Measurements from ENCODE around the gene EGLN2. TPM values are rescaled to one million over a fixed set of nuclear protein-coding genes. Genes with fewer than 3 reads are reported as not detected.
A peak's percentile ranks its signal among the peaks of the same experiment; 100 is the strongest.

EGLN2 gene
- total and polyA plus RNA-seq, 9 of the 15 experiments (the other 6 are each of a cell fraction or from before 2014, with no cell fraction given): 9.6 to 114 (median 71.0) TPM

DNA sequence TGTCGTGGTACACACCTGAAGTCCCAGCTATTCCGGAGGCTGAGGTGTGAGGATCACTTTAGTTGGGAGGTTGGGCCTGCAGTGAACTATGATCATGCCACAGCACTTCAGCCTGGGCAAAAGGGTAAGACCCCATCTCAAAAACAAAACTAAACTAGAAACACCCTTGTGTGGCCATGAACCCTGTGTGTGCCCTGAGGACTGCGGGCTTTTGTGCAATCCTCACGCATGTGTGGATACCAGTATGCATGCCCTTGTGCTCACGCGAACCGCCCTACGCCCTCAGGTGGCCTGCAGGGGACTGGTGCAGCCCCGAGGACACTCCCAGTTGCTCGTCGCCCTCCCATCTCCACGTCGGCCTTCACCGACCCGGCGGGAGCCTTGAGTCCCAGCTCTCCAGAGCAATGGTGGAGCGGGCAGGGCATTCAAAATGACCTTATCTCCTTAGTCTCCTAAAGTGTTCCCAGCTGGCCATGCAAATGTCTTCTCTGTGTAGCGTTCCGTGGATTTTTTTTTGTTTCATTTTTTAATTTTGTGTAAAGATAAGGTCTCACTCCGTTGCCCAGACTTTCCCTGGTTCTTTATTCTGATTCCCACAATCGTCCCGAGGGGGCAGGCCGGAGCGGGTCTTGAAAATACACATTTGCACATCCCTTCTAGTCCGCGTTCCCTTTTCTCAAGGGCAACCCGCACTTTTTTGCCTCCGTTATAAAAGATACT, 868 bp upstream of the EGLN2 start (continued):
- TF ChIP-seq, protein P1, sequence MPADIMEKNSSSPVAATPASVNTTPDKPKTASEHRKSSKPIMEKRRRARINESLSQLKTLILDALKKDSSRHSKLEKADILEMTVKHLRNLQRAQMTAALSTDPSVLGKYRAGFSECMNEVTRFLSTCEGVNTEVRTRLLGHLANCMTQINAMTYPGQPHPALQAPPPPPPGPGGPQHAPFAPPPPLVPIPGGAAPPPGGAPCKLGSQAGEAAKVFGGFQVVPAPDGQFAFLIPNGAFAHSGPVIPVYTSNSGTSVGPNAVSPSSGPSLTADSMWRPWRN (IDR thresholded peaks at IDR 0.05; ENCODE audit: low read depth): no peak
- TF ChIP-seq, protein P2, sequence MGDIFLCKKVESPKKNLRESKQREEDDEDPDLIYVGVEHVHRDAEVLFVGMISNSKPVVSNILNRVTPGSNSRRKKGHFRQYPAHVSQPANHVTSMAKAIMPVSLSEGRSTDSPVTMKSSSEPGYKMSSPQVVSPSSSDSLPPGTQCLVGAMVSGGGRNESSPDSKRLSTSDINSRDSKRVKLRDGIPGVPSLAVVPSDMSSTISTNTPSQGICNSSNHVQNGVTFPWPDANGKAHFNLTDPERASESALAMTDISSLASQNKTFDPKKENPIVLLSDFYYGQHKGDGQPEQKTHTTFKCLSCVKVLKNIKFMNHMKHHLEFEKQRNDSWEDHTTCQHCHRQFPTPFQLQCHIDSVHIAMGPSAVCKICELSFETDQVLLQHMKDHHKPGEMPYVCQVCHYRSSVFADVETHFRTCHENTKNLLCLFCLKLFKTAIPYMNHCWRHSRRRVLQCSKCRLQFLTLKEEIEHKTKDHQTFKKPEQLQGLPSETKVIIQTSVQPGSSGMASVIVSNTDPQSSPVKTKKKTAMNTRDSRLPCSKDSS (IDR thresholded peaks at IDR 0.05; ENCODE audit: low read depth, partially characterized antibody): no peak
- no peak for TF ChIP-seq ZNF785 (CRISPR knock-in tag; IDR thresholded peaks at IDR 0.05)
- TF ChIP-seq SP2 (IDR thresholded peaks at IDR 0.05; ENCODE audit: extremely low read depth, low read depth, low read length, poor library complexity, severe bottlenecking): no peak
- TF ChIP-seq ZNF398 (CRISPR knock-in tag; IDR thresholded peaks at IDR 0.05): no peak
- TF ChIP-seq KLF10 (CRISPR knock-in tag; IDR thresholded peaks at IDR 0.05): no peak
- no peak for TF ChIP-seq ZNF511 (CRISPR knock-in tag; IDR thresholded peaks at IDR 0.05)
- TF ChIP-seq SMARCE1 (IDR thresholded peaks at IDR 0.05): 0 out of 2 replicates have a peak, but pooled peaks have one; percentile 73
- TF ChIP-seq NEUROD1 (IDR thresholded peaks at IDR 0.05; ENCODE audit: borderline replicate concordance, low read depth, low read length, partially characterized antibody): no peak
- TF ChIP-seq HDAC3 (IDR thresholded peaks at IDR 0.05; ENCODE audit: borderline replicate concordance, partially characterized antibody): no peak
- no peak for TF ChIP-seq ELF2 (CRISPR knock-in tag; IDR thresholded peaks at IDR 0.05)
- no peak for TF ChIP-seq ZNF133 (CRISPR knock-in tag; IDR thresholded peaks at IDR 0.05)
- peak; percentile 59; the same call in 1 of the 2 replicates for TF ChIP-seq SMARCA4 (IDR thresholded peaks at IDR 0.05)
- TF ChIP-seq, protein P3, sequence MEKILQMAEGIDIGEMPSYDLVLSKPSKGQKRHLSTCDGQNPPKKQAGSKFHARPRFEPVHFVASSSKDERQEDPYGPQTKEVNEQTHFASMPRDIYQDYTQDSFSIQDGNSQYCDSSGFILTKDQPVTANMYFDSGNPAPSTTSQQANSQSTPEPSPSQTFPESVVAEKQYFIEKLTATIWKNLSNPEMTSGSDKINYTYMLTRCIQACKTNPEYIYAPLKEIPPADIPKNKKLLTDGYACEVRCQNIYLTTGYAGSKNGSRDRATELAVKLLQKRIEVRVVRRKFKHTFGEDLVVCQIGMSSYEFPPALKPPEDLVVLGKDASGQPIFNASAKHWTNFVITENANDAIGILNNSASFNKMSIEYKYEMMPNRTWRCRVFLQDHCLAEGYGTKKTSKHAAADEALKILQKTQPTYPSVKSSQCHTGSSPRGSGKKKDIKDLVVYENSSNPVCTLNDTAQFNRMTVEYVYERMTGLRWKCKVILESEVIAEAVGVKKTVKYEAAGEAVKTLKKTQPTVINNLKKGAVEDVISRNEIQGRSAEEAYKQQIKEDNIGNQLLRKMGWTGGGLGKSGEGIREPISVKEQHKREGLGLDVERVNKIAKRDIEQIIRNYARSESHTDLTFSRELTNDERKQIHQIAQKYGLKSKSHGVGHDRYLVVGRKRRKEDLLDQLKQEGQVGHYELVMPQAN (IDR thresholded peaks at IDR 0.05; ENCODE audit: borderline replicate concordance): 0 out of 2 replicates have a peak, but pooled peaks have one; percentile 53
- no peak for TF ChIP-seq ZNF134 (CRISPR knock-in tag; conservative IDR thresholded peaks at IDR 0.05)
- TF ChIP-seq E2F3 (CRISPR knock-in tag; IDR thresholded peaks at IDR 0.05): peak; percentile 56; the same call in 1 of the 2 replicates
- no peak; the same call in 1 of the 2 replicates for TF ChIP-seq KAT7 (CRISPR knock-in tag; IDR thresholded peaks at IDR 0.05; ENCODE audit: borderline replicate concordance)
- no peak for TF ChIP-seq TGIF2 (CRISPR knock-in tag; IDR thresholded peaks at IDR 0.05)
- TF ChIP-seq CTBP1 (IDR thresholded peaks at IDR 0.05; ENCODE audit: borderline replicate concordance): no peak
- TF ChIP-seq CREB3 (tag; conservative IDR thresholded peaks at IDR 0.05; ENCODE audit: low read depth): peak; percentile 82; the same call in 1 of the 2 replicates

Measured in K562 (cell line).